Panc1 (cell line): ENCODE results near the gene SCART1.

Experiments
- SIN3A ChIP-seq: IDR thresholded peaks from 2 replicates; pipeline ENCODE4 v1.6.1; 2012; ENCODE audit warnings: low read depth, mild to moderate bottlenecking, low read length, moderate library complexity, borderline replicate concordance; ENCODE audit not compliant: insufficient read depth
- TF ChIP-seq, protein P1 (sequence below): fragments of 450-650 bp; IDR thresholded peaks from 2 replicates; pipeline ENCODE4 v1.5.1; 2017; ENCODE audit warnings: mild to moderate bottlenecking
- TF ChIP-seq, protein P2 (sequence below), 2 experiments: IDR thresholded peaks; 2 replicates each; pipeline ENCODE4 v1.6.1; 2011 to 2012; ENCODE audit warnings: low read depth in 2 of 2, control low read depth in 1 of 2, low read length in 1 of 2, mild to moderate bottlenecking in 1 of 2, moderate library complexity in 1 of 2; ENCODE audit not compliant: insufficient read depth in 1 of 2

GRCh38 chr10:133474027-133474426 lies 20.3 kb downstream of the SCART1 start:
- TF ChIP-seq, protein P1, sequence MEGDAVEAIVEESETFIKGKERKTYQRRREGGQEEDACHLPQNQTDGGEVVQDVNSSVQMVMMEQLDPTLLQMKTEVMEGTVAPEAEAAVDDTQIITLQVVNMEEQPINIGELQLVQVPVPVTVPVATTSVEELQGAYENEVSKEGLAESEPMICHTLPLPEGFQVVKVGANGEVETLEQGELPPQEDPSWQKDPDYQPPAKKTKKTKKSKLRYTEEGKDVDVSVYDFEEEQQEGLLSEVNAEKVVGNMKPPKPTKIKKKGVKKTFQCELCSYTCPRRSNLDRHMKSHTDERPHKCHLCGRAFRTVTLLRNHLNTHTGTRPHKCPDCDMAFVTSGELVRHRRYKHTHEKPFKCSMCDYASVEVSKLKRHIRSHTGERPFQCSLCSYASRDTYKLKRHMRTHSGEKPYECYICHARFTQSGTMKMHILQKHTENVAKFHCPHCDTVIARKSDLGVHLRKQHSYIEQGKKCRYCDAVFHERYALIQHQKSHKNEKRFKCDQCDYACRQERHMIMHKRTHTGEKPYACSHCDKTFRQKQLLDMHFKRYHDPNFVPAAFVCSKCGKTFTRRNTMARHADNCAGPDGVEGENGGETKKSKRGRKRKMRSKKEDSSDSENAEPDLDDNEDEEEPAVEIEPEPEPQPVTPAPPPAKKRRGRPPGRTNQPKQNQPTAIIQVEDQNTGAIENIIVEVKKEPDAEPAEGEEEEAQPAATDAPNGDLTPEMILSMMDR, result no peak
- TF ChIP-seq SIN3A, result no peak
- TF ChIP-seq, protein P2, sequence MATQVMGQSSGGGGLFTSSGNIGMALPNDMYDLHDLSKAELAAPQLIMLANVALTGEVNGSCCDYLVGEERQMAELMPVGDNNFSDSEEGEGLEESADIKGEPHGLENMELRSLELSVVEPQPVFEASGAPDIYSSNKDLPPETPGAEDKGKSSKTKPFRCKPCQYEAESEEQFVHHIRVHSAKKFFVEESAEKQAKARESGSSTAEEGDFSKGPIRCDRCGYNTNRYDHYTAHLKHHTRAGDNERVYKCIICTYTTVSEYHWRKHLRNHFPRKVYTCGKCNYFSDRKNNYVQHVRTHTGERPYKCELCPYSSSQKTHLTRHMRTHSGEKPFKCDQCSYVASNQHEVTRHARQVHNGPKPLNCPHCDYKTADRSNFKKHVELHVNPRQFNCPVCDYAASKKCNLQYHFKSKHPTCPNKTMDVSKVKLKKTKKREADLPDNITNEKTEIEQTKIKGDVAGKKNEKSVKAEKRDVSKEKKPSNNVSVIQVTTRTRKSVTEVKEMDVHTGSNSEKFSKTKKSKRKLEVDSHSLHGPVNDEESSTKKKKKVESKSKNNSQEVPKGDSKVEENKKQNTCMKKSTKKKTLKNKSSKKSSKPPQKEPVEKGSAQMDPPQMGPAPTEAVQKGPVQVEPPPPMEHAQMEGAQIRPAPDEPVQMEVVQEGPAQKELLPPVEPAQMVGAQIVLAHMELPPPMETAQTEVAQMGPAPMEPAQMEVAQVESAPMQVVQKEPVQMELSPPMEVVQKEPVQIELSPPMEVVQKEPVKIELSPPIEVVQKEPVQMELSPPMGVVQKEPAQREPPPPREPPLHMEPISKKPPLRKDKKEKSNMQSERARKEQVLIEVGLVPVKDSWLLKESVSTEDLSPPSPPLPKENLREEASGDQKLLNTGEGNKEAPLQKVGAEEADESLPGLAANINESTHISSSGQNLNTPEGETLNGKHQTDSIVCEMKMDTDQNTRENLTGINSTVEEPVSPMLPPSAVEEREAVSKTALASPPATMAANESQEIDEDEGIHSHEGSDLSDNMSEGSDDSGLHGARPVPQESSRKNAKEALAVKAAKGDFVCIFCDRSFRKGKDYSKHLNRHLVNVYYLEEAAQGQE (IDR thresholded peaks at IDR 0.05; ENCODE audit: insufficient read depth in 1 of 2, low read depth in 2 of 2, low read length in 1 of 2), result no peak
